OCI-LY1 (cell line): ENCODE data around the gene TRMT61B.

ENCODE experiments used
- EZH2 ChIP-seq: fragments of 200-600 bp; sonication (generic), shearing (Covaris generic); IDR thresholded peaks from 2 replicates; pipeline ENCODE4 v1.8.0; 2017; ENCODE audit warnings: borderline replicate concordance, mixed run types, mild to moderate bottlenecking, antibody characterized with exemption, low read length, moderate library complexity, mixed read lengths
- TF ChIP-seq, protein P1 (sequence below): fragments of 200-600 bp; sonication (generic), shearing (Covaris generic); IDR thresholded peaks from 2 replicates; pipeline ENCODE4 v1.5.1; 2017; ENCODE audit warnings: mild to moderate bottlenecking, antibody characterized with exemption, low read length, moderate library complexity, mixed read lengths

DNA sequence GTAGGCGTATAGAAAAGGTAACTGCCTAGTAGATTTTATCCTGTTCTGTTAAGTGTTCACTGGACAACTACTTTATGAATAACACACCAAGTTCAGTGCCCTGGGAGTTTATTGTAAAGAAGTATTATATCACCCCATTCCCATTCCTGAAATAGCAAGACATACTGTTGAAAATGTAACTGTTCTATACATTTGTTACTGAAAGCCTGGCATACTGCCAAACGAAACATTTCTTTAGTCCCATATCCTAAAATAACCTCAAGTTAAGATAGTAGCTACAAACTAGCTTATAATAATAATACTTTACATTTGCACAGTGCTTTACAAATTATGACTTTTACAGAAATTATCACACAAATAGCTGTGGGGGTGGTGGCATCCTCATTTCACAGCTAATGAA lies 34.3 kb downstream of the TRMT61B start:
- TF ChIP-seq, protein P1, sequence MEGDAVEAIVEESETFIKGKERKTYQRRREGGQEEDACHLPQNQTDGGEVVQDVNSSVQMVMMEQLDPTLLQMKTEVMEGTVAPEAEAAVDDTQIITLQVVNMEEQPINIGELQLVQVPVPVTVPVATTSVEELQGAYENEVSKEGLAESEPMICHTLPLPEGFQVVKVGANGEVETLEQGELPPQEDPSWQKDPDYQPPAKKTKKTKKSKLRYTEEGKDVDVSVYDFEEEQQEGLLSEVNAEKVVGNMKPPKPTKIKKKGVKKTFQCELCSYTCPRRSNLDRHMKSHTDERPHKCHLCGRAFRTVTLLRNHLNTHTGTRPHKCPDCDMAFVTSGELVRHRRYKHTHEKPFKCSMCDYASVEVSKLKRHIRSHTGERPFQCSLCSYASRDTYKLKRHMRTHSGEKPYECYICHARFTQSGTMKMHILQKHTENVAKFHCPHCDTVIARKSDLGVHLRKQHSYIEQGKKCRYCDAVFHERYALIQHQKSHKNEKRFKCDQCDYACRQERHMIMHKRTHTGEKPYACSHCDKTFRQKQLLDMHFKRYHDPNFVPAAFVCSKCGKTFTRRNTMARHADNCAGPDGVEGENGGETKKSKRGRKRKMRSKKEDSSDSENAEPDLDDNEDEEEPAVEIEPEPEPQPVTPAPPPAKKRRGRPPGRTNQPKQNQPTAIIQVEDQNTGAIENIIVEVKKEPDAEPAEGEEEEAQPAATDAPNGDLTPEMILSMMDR = no peak
- no peak for TF ChIP-seq EZH2
